ENCODE results near the gene ERP44.
"Not testable (repeated sequence)": the region's sequence is repeated elsewhere in the genome, so short reads cannot be mapped to it uniquely, and the experiment has no call there.

The ERP44 gene

DNA sequence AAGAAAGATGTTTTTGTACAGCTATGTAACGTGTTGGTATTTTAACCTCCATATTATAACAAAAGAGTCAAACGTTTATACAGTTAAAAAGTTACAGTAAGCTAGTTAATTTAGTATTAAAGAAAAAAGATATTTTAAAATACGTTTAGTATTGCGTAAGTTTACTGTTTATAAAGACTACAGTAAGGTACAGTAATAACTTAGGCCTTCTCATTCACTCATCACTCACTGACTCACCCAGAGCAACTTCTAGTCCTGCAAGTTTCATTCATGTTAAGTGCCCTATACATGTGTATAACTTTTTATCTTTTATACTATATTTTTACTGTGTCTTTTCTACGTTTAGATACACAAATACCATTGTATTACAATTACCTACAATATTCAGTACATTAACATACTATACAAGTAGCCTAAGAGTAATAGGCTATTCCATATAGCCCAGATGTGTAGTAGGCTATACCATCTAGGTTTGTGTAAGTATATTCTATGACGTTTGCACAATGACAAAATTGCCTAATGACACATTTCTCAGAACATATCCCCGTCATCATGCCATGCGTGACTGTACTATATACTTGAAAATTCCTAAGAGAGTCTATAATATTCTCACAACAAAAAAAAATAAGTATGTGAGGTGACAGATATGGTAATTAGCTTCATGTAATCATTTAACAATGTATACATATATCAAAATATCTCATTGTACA is 33.8 kb downstream of the ERP44 start:
- DNase-seq = no peak

- DNase-seq = no peak
Observed at GRCh38 chr9:100063185-100063584, 35.6 kb downstream of the ERP44 start.

DNA sequence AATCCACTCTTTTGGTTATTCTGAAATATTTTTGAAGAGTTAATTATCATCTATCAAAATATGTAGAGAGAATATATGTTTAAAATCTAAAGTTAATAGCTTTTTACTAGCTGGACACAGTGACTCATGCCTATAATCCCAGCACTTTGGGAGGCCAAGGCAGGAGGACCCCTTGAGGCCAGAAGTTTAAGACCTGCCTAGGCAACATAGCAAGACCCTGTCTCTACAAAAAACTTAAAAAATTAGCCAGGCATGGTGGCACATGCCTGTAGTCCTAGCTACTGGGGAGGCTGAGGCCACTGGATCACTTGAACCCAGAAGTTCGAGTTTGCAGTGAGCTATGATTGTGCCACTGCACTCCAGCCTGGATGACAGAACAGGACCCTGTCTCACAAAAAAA is 36.1 kb downstream of the ERP44 start:
- DNase-seq = not testable (repeated sequence)

GRCh38 chr9:100058699-100059579 is 39.9 kb downstream of the ERP44 start:
- DNase-seq = no peak

GRCh38 chr9:100057624-100058023 is 41.2 kb downstream of the ERP44 start:
- no peak for DNase-seq

GRCh38 chr9:100056561-100056960 is 42.2 kb downstream of the ERP44 start:
- no peak for DNase-seq

DNA sequence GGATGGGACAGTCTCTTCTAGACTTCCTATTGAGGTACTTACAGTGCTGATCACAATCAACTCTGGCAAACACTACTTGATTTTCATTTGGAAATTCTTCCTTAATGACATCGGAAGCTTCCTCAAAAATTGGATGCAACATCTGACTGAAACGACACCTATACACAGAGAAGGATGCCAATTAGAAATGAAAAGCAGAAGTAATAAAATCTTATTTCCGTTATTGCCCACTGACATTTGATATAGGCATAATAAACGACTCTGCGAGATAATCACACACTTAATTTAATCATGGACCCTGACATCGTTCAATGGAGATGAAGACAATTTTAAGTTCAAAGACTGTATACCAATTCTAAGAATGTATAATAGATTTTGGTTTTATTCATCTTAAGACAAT is 46.4 kb downstream of the ERP44 start:
- DNase-seq = no peak

DNA sequence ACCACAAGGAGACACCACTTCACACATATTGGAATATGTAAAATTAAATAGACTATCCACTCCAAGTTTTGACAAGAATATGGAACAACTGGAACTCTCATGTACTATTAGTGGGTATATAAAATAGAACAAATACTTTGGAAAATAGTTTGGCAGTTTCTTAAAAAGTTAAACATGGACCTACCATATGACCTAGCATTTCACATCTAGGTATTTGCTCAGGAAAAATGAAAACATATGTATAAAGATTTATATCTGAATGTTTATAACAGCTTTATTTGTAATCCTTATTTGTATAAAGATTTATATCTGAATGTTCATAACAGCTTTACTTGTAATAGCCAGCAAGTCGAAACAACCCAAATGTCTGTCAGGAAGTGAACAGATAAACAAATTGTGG is 49.2 kb downstream of the ERP44 start:
- DNase-seq = no peak

GRCh38 chr9:100038472-100038871 is 60.3 kb downstream of the ERP44 start:
- no peak for DNase-seq

DNA sequence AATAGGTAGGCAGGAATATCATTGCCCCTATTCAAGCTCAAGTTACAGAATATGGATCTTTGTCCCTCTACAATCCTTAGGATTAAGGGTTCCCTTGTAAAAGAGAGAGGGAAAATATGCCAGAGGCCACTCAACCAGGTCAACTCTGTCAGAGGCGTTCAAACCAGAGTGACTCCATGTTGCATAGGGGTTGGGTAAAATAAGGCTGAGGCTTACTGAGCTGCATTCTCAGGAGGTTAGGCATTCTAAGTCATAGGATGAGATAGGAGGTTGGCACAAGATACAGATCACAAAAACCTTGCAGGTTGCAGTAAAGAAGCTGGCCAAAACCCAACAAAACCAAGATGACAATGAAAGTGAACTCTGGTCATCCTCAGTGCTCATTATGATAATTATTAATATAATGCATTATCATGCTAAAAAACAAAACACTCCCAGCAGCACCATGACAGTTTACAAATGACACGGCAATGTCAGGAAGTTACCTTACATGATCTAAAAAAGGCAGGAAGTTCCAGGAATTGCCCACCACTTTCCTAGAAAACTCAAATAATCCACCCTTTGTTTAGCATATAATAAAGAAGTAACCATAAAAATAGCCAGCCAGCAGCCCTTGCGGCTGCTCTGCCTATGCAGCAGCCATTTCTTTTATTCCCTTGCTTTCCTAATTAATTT is 64.8 kb downstream of the ERP44 start:
- no peak for DNase-seq

GRCh38 chr9:100030548-100030947 is 68.3 kb downstream of the ERP44 start:
- DNase-seq = no peak

DNA sequence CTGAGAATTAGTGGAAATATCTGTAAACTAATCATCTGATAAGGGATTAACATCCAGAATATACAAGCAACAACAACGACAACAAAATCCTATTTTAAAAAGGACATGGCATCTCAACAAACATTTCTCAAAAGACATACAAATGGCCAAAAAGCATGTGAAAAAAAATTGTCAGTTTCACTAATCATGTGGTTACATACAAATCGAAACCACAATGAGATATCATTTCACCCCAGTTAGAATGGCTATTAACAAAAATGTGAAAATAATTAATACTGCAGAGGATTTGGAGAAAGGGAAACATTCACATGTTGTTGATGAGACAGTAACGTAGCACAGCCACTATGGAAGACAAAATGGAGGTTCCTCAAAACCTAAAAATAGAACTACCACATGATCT is 69.5 kb downstream of the ERP44 start:
- no peak for DNase-seq

GRCh38 chr9:100028201-100028784 is 70.5 kb downstream of the ERP44 start:
- DNase-seq = peak in 4 of 5 experiments; percentile 16 to 67 (median 45)

GRCh38 chr9:100027543-100027942 is 71.3 kb downstream of the ERP44 start:
- DNase-seq = no peak

GRCh38 chr9:100021931-100022330 is 76.9 kb downstream of the ERP44 start:
- DNase-seq = no peak

DNA sequence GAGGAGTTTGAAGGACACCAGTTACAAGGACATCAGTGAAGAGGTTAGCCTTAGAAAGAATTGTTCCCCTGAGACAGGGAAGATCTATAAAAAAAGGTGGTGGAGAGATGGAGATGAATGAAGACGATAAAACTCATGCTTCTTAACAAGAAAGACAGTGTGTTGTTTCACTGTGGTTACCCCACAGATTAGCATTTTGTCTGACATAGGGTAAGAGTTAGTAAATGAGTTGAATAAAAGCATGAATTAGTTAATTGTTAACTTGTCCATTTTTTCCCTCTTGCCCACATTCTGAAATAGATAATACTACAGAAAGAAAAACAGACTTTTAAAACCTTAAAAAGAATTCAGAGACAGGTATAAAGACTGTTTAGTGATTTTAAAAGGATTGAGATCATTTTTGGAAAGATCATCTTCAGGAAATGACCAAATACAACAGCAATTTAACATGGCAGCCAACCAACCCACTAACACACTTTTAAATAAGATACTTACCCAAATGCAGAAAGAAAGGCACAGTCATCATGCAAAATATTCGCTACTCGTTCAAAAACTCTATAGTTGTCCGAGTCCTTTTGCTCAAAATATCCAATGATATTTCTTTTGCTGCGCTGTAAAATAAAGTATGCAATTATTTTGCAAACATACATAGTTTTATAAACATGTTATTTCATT is 78.5 kb downstream of the ERP44 start:
- no peak for DNase-seq

GRCh38 chr9:100019541-100019940 is 79.3 kb downstream of the ERP44 start:
- DNase-seq = no peak

GRCh38 chr9:100014846-100015245 is 84.0 kb downstream of the ERP44 start:
- no peak for DNase-seq

DNA sequence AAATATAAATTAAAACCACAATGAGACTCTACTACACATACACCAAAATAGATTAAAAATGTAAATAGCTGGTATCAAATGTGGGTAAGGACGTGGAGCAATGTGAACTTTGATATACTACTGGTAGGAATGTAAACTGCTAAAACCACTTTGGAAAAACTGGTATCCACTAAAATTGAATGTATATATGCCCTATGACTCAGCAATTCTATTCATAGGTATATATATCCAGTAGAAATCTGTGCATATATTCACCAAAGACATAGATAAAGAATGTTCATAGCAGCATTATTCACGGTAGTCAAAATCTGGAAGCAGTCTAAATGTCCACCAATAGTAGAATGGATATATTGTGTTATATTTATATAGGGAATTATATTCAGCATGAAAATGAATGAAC is 85.2 kb downstream of the ERP44 start:
- DNase-seq = no peak

DNA sequence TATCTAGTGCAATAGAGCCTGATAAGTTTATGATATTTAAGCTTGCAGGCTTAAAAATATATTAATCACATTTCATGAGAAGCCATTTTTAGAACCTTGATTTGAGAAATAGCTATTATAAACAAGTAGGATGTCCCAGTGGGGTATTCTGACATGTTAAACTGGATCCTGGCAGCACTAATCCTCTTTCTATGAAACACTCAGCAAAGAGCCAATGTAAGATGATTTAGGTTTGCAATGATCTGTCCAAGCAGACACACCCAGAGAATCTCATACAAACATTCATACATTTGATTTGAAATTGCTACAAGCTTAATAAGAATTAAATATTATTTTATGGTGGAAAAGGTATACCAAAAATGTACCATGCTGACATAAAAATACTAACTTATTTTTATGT is 86.5 kb downstream of the ERP44 start:
- no peak for DNase-seq

DNA sequence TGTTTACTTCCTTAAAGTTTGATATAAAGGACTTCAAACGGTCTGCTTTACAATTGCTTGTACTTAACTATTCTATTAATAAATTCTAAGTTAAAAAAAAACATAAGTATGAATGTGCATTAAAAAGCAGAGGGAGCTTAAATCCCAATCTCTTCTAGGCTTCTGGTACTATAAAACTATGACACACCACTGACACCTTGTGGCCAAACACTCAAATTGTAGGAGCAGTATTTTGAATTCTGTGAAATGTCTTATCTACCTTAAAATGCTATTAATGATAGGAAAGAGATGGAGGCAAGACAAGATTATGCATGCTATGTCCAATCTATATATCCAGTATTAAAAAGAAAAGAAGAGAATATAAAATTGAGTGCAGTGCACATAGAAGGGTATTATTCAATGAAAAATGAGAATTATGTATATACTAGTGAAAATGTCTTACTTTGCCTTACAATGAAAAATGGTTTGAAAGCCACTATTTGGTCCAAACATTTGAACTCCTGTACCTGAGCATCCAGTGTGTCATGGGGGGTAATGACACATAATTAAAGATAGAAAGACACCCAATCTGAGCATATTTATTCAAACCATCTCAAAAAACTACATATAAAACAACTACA is 87.6 kb downstream of the ERP44 start:
- peak in 2 of 5 experiments; percentile 21 to 69 for DNase-seq

- DNase-seq = no peak
Observed at GRCh38 chr9:99999797-100000196, 99.0 kb downstream of the ERP44 start.

Measured in T-helper 2 cell (primary cell).